HepG2 (cell line): Measurements from ENCODE around the gene SDR42E2. TPM values are rescaled to one million over a fixed set of nuclear protein-coding genes. Genes with fewer than 3 reads are reported as not detected.

Experiments used
- ATAC-seq: fragments of 200-7000 bp; cut with Tn5 transposase; 3 replicates; pipeline ENCODE4 v1.9.1; 2020; ENCODE audit warnings: mild to moderate bottlenecking, moderate library complexity
- BruUV-seq: library from RNA; stranded (reverse); fragments of 400-500 nt; replicated peaks from 2 replicates; lab custom pipeline; 2021; lab: Mats Ljungman, UMichigan
- CTCF ChIA-PET: fragments of 300-600 bp; formaldehyde crosslinking; extraction: SDS; loops from one replicate; lab custom pipeline; 2021; ENCODE audit warnings: low total read pairs, inconsistent platforms, low intra/inter-chr PET ratio; lab: Yijun Ruan, JAX
- POLR2A ChIA-PET: fragments of 350-600 bp; sonication (Branson Sonifier 250); formaldehyde crosslinking; loops from one replicate; lab custom pipeline; 2020; ENCODE audit warnings: antibody characterized with exemption, inconsistent platforms; lab: Yijun Ruan, JAX
- DNase-seq: peaks from one replicate; pipeline ENCODE4 v3.0.0-alpha.2; 2015; ENCODE audit warnings: low spot score
- FAIRE-seq: peaks from 3 replicates; lab custom pipeline; 2011; peaks lifted over from hg19 to GRCh38; lab: Jason Lieb, UNC
- H2AFZ ChIP-seq: one replicate; pipeline ENCODE4 v1.6.1; 2011; ENCODE audit warnings: low read length, inconsistent platforms
- H3K27ac ChIP-seq: fragments of 300-600 bp; 3 replicates; pipeline ENCODE4 v1.8.0; 2011; ENCODE audit warnings: mixed run types, mild to moderate bottlenecking, mixed read lengths, low read length, inconsistent platforms; ENCODE audit not compliant: insufficient read depth; ENCODE audit errors: extremely low read length
- H3K27me3 ChIP-seq, 2 experiments: fragments of 200-600 bp in 1 of 2; 2 replicates in 1 of 2; 3 replicates in 1 of 2; pipeline versions ENCODE4 v1.6.0 to v1.8.0; 2011; ENCODE audit warnings: low read length in 2 of 2, mild to moderate bottlenecking in 2 of 2, moderate library complexity in 2 of 2, inconsistent platforms in 1 of 2; ENCODE audit not compliant: insufficient read depth in 2 of 2, control insufficient read depth in 1 of 2
- H3K36me3 ChIP-seq, 2 experiments: fragments of 200-600 bp in 1 of 2; replicated peaks in 1 of 2; 2 replicates in 1 of 2; 3 replicates in 1 of 2; pipeline versions ENCODE4 v1.5.1 to v1.8.0; 2011; ENCODE audit warnings: low read length in 2 of 2, inconsistent platforms in 1 of 2; ENCODE audit not compliant: insufficient read depth in 2 of 2, control insufficient read depth in 1 of 2
- H3K4me1 ChIP-seq: 2 replicates; pipeline ENCODE4 v1.5.1; 2012; ENCODE audit warnings: low read length, inconsistent platforms; ENCODE audit not compliant: insufficient read depth
- H3K4me2 ChIP-seq: 2 replicates; pipeline ENCODE4 v1.6.0; 2011; ENCODE audit warnings: low read depth, low read length, inconsistent platforms
- H3K4me3 ChIP-seq, 3 experiments: fragments of 200-600 bp in 1 of 3; sonication (generic), shearing (Covaris generic) in 1 of 3; replicated peaks in 1 of 3; 2 replicates each; pipeline ENCODE4 v1.5.1; 2011 to 2016; ENCODE audit warnings: low read length in 3 of 3, inconsistent platforms in 2 of 3, low read depth in 2 of 3, mild to moderate bottlenecking in 2 of 3, control low read depth in 1 of 3, mixed read lengths in 1 of 3; ENCODE audit not compliant: insufficient read depth in 1 of 3
- H3K79me2 ChIP-seq: one replicate; pipeline ENCODE4 v1.6.1; 2011; ENCODE audit warnings: low read length, inconsistent platforms; ENCODE audit not compliant: insufficient read depth
- H3K9ac ChIP-seq: 2 replicates; pipeline ENCODE4 v1.6.0; 2011; ENCODE audit warnings: mild to moderate bottlenecking, low read depth, low read length, inconsistent platforms; ENCODE audit not compliant: insufficient read depth
- H3K9me3 ChIP-seq: 2 replicates; pipeline ENCODE4 v1.5.1; 2012; ENCODE audit warnings: mild to moderate bottlenecking, low read length
- H4K20me1 ChIP-seq: 2 replicates; pipeline ENCODE4 v1.6.0; 2011; ENCODE audit warnings: inconsistent platforms, mild to moderate bottlenecking, low read length, moderate library complexity; ENCODE audit not compliant: insufficient read depth
- ATF1 ChIP-seq: IDR thresholded peaks from 2 replicates; pipeline ENCODE4 v1.6.1; 2016; ENCODE audit warnings: mild to moderate bottlenecking, control low read depth
- GPN1 ChIP-seq: sonication (generic); formaldehyde crosslinking; IDR thresholded peaks from 2 replicates; pipeline ENCODE4 v1.5.1; 2020; ENCODE audit warnings: missing genetic modification reagents, borderline replicate concordance
- KDM2A ChIP-seq: sonication (generic); formaldehyde crosslinking; IDR thresholded peaks from 2 replicates; pipeline ENCODE4 v1.4.0; 2020; ENCODE audit warnings: low read depth, missing genetic modification reagents, borderline replicate concordance
- KLF12 ChIP-seq: sonication (generic); formaldehyde crosslinking; IDR thresholded peaks from 2 replicates; pipeline ENCODE4 v1.4.0; 2020; ENCODE audit warnings: missing genetic modification reagents, borderline replicate concordance
- MAFF ChIP-seq: IDR thresholded peaks from 2 replicates; pipeline ENCODE4 v1.6.1; 2011; ENCODE audit warnings: low read depth, low read length, improper control_type of control experiment
- MAFK ChIP-seq, 2 experiments: IDR thresholded peaks in 1 of 2; conservative IDR thresholded peaks in 1 of 2; 2 replicates each; pipeline ENCODE4 v1.6.1; 2011; ENCODE audit warnings: improper control_type of control experiment in 2 of 2, low read length in 2 of 2
- NFIB ChIP-seq: sonication (generic); formaldehyde crosslinking; IDR thresholded peaks from 2 replicates; pipeline ENCODE4 v1.9.0; 2021; ENCODE audit warnings: missing genetic modification reagents, mild to moderate bottlenecking, borderline replicate concordance
- SNAI1 ChIP-seq: sonication (generic); formaldehyde crosslinking; IDR thresholded peaks from 2 replicates; pipeline ENCODE4 v1.5.0; 2020; ENCODE audit warnings: mild to moderate bottlenecking, missing genetic modification reagents, borderline replicate concordance
- ZNF143 ChIP-seq: sonication (generic); formaldehyde crosslinking; IDR thresholded peaks from 2 replicates; pipeline ENCODE4 v1.4.0; 2020; ENCODE audit warnings: missing genetic modification reagents
- ZNF263 ChIP-seq: sonication (generic); formaldehyde crosslinking; IDR thresholded peaks from 2 replicates; pipeline ENCODE4 v1.4.0; 2020; ENCODE audit warnings: missing genetic modification reagents
- ZNF460 ChIP-seq: sonication (generic); formaldehyde crosslinking; IDR thresholded peaks from 2 replicates; pipeline ENCODE4 v1.5.1; 2020; ENCODE audit warnings: missing genetic modification reagents, mild to moderate bottlenecking, borderline replicate concordance
- ZNF549 ChIP-seq: sonication (generic); formaldehyde crosslinking; IDR thresholded peaks from 2 replicates; pipeline ENCODE4 v1.5.0; 2020; ENCODE audit warnings: missing genetic modification reagents
- ZNF709 ChIP-seq: sonication (generic); formaldehyde crosslinking; IDR thresholded peaks from 2 replicates; pipeline ENCODE4 v1.5.0; 2020; ENCODE audit warnings: mild to moderate bottlenecking, missing genetic modification reagents
- ZNF747 ChIP-seq: sonication (generic); formaldehyde crosslinking; IDR thresholded peaks from 2 replicates; pipeline ENCODE4 v1.8.1; 2023; ENCODE audit warnings: missing genetic modification reagents, mild to moderate bottlenecking, borderline replicate concordance
- WGBS: methylation state at CpG from one replicate; pipeline ENCODE4 v1.1.6; 2017; ENCODE audit warnings: low lambda C conversion rate; 5-methylcytosine and 5-hydroxymethylcytosine counted together
- in situ Hi-C: cut with HindIII; loops from 2 replicates; pipeline ENCODE4 v1.10.0; 2017; ENCODE audit warnings: low pct_unique_long_range_greater_than_20kb; ENCODE audit not compliant: extremely low pct_ligation_motif_present
- intact Hi-C: fragments of 100-400 bp; cut with micrococcal nuclease; formaldehyde crosslinking; loops from one replicate; pipeline ENCODE4 v1.10.0; 2022; ENCODE audit not compliant: unreplicated experiment
- polyA plus RNA-seq, 8 experiments: library from polyadenylated mRNA; depleted of rRNA in 3 of 8; stranded (reverse) in 7 of 8; unstranded in 1 of 8; fragments of >200 nt; fragmentation: Illumina TruSeq in 4 of 8; extraction: Trizol in 4 of 8; gene quantifications; 2 replicates each; pipeline versions ENCODE4 v1.2.1 to v1.2.3, GENCODE V29; 2011 to 2016; ENCODE audit warnings: low read depth in 4 of 8, missing spikeins in 1 of 8, mixed read lengths in 1 of 8; ENCODE audit not compliant: insufficient read depth in 1 of 8
- total RNA-seq, 5 experiments: library from RNA; depleted of rRNA; stranded (reverse); fragments of >200 nt; fragmentation: Illumina TruSeq; extraction: Trizol; gene quantifications; 2 replicates each; pipeline ENCODE4 v1.2.3, GENCODE V29; 2016; ENCODE audit warnings: low read depth in 1 of 5
- TF ChIP-seq, protein P1 (sequence below), 2 experiments: fragments of 450-650 bp in 1 of 2; sonication (generic) in 1 of 2; formaldehyde crosslinking; IDR thresholded peaks; 2 replicates each; pipeline versions ENCODE4 v1.5.0 to v1.8.0; 2020 to 2022; ENCODE audit warnings: mild to moderate bottlenecking in 1 of 2, missing genetic modification reagents in 1 of 2
- TF ChIP-seq, protein P2 (sequence below), 2 experiments: sonication (generic) in 1 of 2; formaldehyde crosslinking in 1 of 2; IDR thresholded peaks; 2 replicates each; pipeline versions ENCODE4 v1.4.0 to v1.6.1; 2018 to 2020; ENCODE audit warnings: missing genetic modification reagents in 2 of 2, borderline replicate concordance in 1 of 2, low read depth in 1 of 2, mild to moderate bottlenecking in 1 of 2, missing biosample characterization in 1 of 2

Gene SDR42E2
- total and polyA plus RNA-seq, 2 of the 13 experiments (the other 11 are each of a cell fraction or from before 2014, with no cell fraction given): 0.05 to 0.11 TPM

DNA sequence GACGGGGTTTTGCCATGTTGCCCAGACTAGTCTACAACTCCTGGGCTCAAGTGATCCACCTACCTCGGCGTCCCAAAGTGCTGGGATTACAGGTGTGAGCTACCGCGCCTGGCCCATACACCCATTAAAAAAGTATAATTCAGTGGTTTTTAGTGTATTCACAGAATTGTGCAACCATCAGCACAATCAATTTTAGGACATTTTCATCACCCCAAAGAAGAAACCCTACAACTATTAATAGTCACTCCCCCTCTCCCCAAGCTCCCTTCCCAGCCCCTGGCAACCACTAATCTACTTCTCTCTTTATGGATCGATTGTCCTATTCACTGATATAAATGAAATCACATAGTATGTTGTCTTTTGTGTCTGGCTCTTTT lies 39.9 kb downstream of the SDR42E2 start:
- in situ Hi-C loops: no loop called here
- POLR2A ChIA-PET: interaction anchor here (3.6 kb wide), 1 partner anchor 10 kb away, joined by 21 read pairs; no protein-coding TSS in a partner anchor
- intact Hi-C loops: no loop called here

DNA sequence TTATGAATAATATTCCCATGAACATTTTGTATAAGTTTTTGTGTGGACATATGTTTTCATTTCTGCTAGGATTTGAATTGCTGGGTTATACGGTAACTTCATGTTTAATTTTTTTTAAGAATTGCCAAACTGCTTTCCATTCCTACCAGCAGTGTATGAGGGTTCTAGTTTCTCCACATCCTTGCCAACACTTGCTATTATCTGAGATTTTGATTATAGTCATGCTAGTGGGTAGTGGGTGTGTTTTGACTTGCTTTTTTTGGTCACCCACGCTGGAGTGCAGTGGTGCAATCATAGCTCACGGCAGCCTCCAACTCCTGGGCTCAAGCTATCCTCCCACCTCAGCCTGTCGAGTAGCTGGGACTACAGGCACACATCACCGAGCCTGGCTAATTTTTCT lies 40.8 kb downstream of the SDR42E2 start:
- in situ Hi-C loops: no loop called here
- peaks cover 76% of the 10 kb centered on the region for H3K4me1 ChIP-seq
- no peak for ATAC-seq
- TF ChIP-seq ZNF143 (CRISPR knock-in tag) (no peak), ZNF747 (CRISPR knock-in tag) (no peak), GPN1 (CRISPR knock-in tag) (no peak), SNAI1 (CRISPR knock-in tag) (no peak), KLF12 (CRISPR knock-in tag) (no peak), ZNF549 (no peak), ATF1 (CRISPR knock-in tag) (no peak), ZNF709 (CRISPR knock-in tag) (no peak), NFIB (CRISPR knock-in tag) (no peak), ZNF263 (no peak), KDM2A (CRISPR knock-in tag) (no peak)
- TF ChIP-seq, protein P1, sequence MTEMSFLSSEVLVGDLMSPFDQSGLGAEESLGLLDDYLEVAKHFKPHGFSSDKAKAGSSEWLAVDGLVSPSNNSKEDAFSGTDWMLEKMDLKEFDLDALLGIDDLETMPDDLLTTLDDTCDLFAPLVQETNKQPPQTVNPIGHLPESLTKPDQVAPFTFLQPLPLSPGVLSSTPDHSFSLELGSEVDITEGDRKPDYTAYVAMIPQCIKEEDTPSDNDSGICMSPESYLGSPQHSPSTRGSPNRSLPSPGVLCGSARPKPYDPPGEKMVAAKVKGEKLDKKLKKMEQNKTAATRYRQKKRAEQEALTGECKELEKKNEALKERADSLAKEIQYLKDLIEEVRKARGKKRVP (CRISPR knock-in tag; IDR thresholded peaks at IDR 0.05): no peak
- TF ChIP-seq, protein P2, sequence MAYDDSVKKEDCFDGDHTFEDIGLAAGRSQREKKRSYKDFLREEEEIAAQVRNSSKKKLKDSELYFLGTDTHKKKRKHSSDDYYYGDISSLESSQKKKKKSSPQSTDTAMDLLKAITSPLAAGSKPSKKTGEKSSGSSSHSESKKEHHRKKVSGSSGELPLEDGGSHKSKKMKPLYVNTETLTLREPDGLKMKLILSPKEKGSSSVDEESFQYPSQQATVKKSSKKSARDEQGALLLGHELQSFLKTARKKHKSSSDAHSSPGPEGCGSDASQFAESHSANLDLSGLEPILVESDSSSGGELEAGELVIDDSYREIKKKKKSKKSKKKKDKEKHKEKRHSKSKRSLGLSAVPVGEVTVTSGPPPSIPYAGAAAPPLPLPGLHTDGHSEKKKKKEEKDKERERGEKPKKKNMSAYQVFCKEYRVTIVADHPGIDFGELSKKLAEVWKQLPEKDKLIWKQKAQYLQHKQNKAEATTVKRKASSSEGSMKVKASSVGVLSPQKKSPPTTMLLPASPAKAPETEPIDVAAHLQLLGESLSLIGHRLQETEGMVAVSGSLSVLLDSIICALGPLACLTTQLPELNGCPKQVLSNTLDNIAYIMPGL (CRISPR knock-in tag; IDR thresholded peaks at IDR 0.05; ENCODE audit: borderline replicate concordance in 1 of 2, low read depth in 1 of 2): 0 out of 4 replicates have a peak, but pooled peaks of 1 of the 2 experiments have one; percentile 16

More for the DNA sequence above, 39.9 kb downstream of the SDR42E2 start:
- H4K20me1 ChIP-seq: no peaks in the 10 kb centered on the region
- DNase-seq: no peak
- no peak overlapping the region for H2AFZ ChIP-seq
- TF ChIP-seq ZNF460 (CRISPR knock-in tag) (0 out of 2 replicates have a peak, but pooled peaks have one; percentile 2), MAFF (0 out of 2 replicates have a peak, but pooled peaks have one; percentile 48), MAFK (conservative IDR thresholded peaks at IDR 0.05 in 1 of 2, IDR thresholded peaks at IDR 0.05 in 1 of 2; ENCODE audit: low read length in 2 of 2) (peak; percentile 45 to 78; a peak in 3 of 4 replicates)
- TF ChIP-seq, protein P1 (CRISPR knock-in tag; IDR thresholded peaks at IDR 0.05): no peak
- no peaks in the 10 kb centered on the region; a peak in 1 of 5 replicates for H3K27me3 ChIP-seq
- no peak for FAIRE-seq
- CTCF ChIA-PET: no interaction called here
- H3K9ac ChIP-seq: no peak overlapping the region
- no peak for ATAC-seq
- H3K36me3 ChIP-seq: no peaks in the 10 kb centered on the region
- H3K9me3 ChIP-seq: no peaks in the 10 kb centered on the region
- 69% methylated on average over 6 of the region's 6 CpGs for WGBS
- H3K4me1 ChIP-seq: peaks cover 76% of the 10 kb centered on the region
- H3K4me2 ChIP-seq: no peak overlapping the region
- no peak overlapping the region for H3K27ac ChIP-seq
- BruUV-seq: no TSS peak
- peaks cover 8% of the 10 kb centered on the region for H3K79me2 ChIP-seq
- H3K4me3 ChIP-seq: no peak overlapping the region

More for the DNA sequence above, 40.8 kb downstream of the SDR42E2 start:
- BruUV-seq: no TSS peak
- H3K27me3 ChIP-seq: no peaks in the 10 kb centered on the region; a peak in 1 of 5 replicates
- H3K9ac ChIP-seq: no peak overlapping the region
- no peak overlapping the region for H3K27ac ChIP-seq
- 46% methylated on average over 5 of the region's 5 CpGs for WGBS
- H3K4me2 ChIP-seq: peak overlapping the region; percentile 13; the same call in 1 of the 2 replicates
- H3K9me3 ChIP-seq: no peaks in the 10 kb centered on the region
- no peak overlapping the region for H2AFZ ChIP-seq
- ChIA-PET POLR2A (no interaction called here), CTCF (no interaction called here)
- DNase-seq (no peak), FAIRE-seq (no peak)
- peaks cover 17% of the 10 kb centered on the region for H3K79me2 ChIP-seq
- no peaks in the 10 kb centered on the region for H3K36me3 ChIP-seq
- intact Hi-C loops: no loop called here
- H3K4me3 ChIP-seq: no peak overlapping the region
- no peaks in the 10 kb centered on the region for H4K20me1 ChIP-seq
